NOMO-1 treated with DMSO at 0.1 percent for 48 hours (cell line): Measurements from ENCODE around the gene FTCD.
"Not testable (repeated sequence)": the region's sequence is repeated elsewhere in the genome, so short reads cannot be mapped to it uniquely, and the experiment has no call there.

Source experiments
- DNase-seq: peaks from one replicate; lab custom pipeline; 2025; ENCODE audit not compliant: unreplicated experiment; lab: John Stamatoyannopoulos, UW

Gene FTCD

GRCh38 chr21:46155514-46156377 lies at the start of gene FTCD:
Gene FTCD, minus strand, starts transcription at chr21:46155579. Its CDS starts 56 bp downstream, at chr21:46155523.
- DNase-seq: no peak

DNA sequence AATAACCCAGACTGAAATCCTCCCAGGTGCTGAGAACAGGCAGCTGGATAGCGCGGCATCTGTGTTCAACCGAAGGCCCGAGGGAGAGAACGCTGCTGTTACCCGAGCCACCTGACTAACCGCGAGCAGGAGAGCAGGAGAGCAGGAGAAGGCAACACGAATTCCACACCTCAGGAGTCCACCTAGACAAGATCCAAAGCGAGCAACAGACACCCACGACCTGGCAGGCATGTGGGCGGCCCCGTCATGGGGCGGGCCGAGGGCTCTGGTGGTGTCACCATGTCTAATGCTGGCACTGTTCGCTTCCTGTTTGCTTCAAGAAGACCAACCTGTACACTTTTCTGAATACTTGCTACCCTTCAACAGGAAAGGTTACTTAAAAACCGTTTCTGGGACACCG lies 49.8 kb upstream of the FTCD start:
- DNase-seq: no peak

DNA sequence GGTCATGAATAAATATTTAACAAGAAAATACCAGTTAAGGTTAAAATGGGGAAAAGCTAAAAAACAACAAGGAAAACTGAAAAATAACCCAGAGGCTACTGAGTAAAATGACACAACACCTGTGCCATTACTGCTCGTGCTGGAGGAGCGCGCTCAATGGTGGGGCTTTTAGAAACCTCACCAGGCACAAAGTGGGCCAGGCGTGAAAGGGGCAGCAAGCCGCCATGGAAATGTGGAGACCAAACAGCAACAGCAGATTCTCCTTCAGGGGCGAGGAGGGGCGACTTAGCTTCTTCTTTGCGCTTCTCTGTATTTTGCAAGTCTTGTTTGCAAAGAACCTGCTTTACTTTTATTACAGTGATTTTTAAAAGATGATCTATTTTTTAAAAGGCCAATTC lies 47.8 kb upstream of the FTCD start:
- no peak for DNase-seq

GRCh38 chr21:46202592-46203202 lies 47.3 kb upstream of the FTCD start:
- DNase-seq: no peak

- DNase-seq: not testable (repeated sequence)
Measured at GRCh38 chr21:46200877-46201803, 45.8 kb upstream of the FTCD start.

DNA sequence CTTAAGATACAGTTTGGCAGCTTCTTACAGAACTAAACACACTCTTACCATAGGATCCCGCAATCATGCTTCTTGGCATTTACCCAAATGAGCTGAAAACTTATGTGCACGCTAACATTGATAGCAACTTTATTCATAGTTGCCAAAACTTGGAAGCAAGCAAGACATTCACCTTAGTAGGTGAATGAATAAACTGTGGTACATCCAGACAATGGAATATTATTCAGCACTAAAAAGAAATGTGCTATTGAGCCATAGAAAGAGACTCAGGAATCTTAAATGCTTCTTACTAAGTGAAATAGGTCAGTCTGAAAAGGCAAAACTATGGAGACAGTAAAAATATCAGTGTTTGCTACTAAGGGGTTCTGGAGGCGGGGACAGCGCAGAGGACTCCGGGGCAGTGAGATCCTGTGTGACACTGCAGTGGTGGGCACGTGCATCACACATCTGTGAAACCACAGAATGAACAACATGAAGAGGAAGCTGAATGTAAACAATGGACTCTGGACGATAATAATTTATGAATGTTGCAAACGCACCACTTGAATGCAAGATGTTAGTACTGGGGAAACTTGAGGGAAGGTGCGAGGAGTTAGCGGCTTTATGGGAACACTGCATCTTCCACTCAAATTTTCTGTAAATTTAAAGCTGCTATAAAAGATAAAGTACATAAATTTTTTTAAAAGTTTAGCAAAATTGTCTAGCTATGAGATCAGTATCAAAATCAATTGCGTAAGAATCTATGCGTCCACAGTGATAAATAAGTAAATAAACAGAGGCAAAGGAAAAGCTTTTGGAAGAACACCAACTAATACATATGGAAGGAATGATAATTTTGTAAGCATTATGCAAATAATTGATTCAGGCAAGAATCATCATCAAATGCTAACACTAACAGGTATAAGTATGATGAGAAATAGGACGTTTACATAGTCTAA lies 44.3 kb upstream of the FTCD start:
- DNase-seq: no peak

- DNase-seq: no peak
Measured at GRCh38 chr21:46196733-46197132, 41.4 kb upstream of the FTCD start.

DNA sequence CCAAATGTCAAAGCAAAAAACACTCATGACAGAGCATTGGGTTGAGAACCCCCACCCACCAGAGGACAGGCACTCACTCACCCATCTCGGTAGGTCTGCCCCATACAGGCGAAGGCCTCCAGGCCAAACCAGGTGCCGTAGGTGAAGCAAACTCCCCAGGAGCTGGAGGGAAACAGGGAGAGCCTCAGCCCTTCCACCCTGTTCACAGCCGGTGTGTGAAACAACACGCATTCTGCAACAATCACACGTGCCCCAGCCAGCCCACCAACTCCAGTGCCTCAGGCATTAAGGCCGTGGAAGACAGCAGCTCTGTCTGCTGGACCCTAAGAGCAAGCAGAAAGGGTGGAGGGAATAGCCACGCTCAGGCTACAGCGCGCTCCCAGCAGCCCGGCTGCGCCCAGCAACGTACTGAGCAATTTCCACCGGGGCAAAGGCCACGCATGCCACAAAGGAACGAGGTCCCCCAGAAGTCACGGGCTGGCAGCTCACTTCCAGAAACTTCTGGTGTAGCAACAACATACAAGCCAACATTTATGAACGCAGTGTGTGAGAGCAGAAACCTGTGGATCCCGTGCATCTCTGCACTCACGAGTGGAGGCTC lies 40.3 kb upstream of the FTCD start:
- no peak for DNase-seq

GRCh38 chr21:46194374-46195334 lies 39.3 kb upstream of the FTCD start:
- DNase-seq: no peak

DNA sequence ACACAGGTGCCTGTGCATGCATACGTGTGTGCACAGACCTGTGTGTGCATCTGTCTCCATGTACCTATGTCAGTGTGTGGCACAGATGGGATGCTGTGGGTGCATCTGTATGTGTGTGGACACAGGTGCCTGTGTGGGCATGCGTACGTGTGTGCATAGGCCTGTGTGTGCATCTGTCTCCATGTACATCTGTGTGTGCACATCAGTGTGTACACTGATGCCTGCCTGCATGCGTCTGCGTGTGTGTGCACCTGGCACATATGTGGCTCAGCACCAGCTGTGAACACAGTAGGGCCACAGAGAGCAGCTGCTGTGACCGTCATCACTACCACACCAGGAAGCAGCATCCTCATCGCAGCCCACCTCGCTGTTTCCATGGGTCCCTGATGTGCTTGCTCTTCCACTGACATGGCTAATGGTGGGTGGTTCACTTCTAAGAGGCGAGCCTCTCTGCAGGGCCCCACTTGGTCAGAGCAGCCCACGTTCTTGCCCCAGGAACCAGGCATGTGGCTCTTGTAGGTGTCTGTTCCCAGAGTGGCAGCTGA lies 38.5 kb upstream of the FTCD start:
- no peak for DNase-seq

- no peak for DNase-seq
Measured at GRCh38 chr21:46191686-46192575, 36.6 kb upstream of the FTCD start.

DNA sequence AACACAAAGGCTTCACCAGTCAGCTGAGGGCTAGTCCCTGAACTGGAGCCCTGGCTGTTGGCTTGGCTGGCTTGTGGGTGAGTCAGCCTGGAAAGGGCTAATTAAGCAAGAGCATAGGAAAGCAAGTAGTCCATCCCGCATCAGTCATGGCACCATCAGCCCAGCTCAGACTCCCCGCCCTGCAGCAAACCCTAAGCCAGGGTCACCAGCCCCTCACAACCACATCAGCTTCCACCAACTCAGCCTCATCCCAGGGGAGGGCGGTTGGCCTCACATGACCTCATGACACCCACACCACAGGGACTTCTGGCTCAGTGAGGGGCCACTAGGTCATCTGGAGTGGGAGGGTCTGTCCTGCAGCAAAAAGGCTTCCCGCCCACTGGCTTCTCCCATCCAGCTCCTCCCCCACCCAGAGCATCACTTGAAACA lies 35.9 kb upstream of the FTCD start:
- no peak for DNase-seq

DNA sequence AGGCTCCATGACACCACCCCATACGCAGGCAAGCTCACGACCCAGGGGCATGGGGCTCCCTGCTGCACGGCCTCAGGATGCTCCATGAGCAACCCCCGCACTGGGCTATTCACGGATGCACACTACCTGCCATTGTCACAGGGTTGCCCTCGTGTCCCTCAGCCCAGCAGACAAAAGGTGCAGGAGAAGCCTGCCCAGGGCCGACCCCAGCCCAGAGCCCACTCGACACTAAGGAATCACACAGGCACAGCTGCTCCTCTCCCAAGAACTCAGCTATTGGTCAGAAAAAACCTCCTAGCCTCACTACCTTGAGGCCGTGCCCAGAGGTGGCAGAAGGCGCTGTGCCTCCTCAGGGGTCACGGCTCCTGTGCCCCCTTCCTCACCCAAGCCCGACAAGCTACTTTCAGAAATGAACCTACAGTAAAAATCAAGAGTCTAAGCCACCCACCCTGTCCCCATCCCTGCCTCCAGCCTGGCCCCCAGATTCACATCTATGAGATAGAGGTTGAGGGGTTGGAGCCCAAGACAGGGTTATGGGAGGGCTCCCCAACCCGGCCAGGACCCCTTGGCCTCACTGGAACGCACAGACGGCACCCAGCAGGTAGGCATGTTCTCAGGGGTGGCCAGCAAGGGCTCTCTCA lies 35.2 kb upstream of the FTCD start:
- DNase-seq: no peak

DNA sequence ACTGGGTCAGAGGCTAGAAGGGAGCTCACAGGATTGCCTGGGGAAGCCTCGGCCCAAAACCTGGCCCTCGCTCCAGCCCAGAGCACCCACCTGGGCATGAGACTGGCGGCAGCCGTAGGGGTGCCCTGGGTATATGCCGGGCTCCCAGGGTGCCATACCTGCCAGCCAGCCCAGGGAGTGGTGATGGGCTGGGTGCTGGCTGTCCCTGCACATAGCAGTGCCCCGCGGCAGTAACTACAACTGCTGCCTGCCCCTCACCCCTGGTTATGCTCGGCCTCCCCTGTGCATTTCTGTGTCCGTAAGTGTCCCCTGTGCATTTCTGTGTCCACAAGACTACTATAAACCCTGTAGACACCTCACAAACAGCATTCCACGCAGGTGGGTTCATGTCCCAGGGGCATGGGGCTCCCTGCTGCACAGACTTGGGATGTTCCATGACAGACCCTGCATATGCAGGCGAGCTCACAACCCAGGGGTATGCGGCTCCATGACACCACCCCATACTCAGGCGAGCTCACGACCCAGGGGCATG lies 34.6 kb upstream of the FTCD start:
- no peak for DNase-seq

DNA sequence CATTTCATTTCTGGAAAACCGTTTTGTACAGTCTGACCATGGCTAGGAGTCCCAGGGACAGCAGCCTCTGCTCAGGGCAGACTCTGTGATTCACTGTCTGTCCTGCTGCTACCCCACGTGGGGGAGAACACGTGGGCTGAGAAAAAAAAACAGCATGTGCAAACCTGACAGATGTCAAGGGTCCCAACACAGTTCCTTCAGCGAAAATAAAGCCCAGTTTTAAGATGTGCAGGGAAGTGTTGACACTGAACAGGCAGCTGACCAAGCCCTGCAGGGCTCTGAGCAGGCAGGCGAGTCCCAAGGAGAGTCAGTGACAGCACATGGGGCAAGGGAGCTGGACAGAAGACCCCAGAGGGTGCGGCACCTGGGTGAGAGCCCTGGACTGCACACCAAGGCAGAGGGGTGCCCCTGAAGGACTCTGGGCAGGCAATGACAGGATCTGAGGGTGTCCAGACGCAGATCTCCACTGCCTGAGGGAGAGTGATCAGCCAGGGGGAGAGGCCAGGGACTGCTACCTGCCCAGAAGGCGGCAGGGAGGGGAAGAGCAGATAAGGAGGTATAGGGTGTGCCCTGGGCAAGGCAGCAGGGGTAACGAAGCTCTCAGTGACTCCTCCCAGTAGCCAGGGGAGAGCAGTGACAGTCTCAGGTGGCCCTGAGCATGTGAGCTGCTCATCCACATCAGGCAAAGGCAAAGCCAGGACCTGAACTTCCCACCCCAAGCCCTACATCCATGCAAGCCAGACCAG lies 34.0 kb upstream of the FTCD start:
- no peak for DNase-seq
